Pancreas (tissue), 10 donors: ENCODE results near the gene OGFOD1. TPM values are rescaled to one million over a fixed set of nuclear protein-coding genes. Genes with fewer than 3 reads are reported as not detected.
A peak's percentile ranks its signal among the peaks of the same experiment; 100 is the strongest.

Experiments used
- ATAC-seq, 4 donors: fragments of 200-7000 bp; cut with Tn5 transposase; one replicate each; pipeline versions ENCODE4 v1.8.0 to v1.9.1; 2020; ENCODE audit warnings: mild to moderate bottlenecking in 4 of 4, moderate library complexity in 4 of 4
- DNase-seq, 6 donors: peaks; one replicate each; pipeline ENCODE4 v3.0.0-alpha.2; 2020
- FAIRE-seq: peaks from 2 replicates; lab custom pipeline; 2012; peaks lifted over from hg19 to GRCh38; lab: Jason Lieb, UNC
- H3K27ac ChIP-seq, 4 donors: fragments of 200-600 bp; sonication (generic); 1 replicate in 3 of 4; 2 replicates in 1 of 4; pipeline versions ENCODE4 v1.5.0 to v1.8.0; 2020
- H3K27me3 ChIP-seq, 4 donors: fragments of 200-600 bp; one replicate each; pipeline ENCODE4 v1.8.0; 2021
- H3K36me3 ChIP-seq, 3 donors: fragments of 200-600 bp; sonication (generic) in 1 of 3; one replicate each; pipeline versions ENCODE4 v1.5.0 to v1.8.0; 2020 to 2021
- H3K4me1 ChIP-seq, 3 donors: fragments of 200-600 bp; one replicate each; pipeline ENCODE4 v1.8.0; 2021
- H3K4me3 ChIP-seq, 4 donors: fragments of 200-600 bp; sonication (generic) in 2 of 4; one replicate each; pipeline versions ENCODE4 v1.5.0 to v1.8.0; 2020 to 2021
- H3K9me3 ChIP-seq, 4 donors: fragments of 200-600 bp; one replicate each; pipeline ENCODE4 v1.8.0; 2021
- CTCF ChIP-seq, 4 donors: fragments of 200-600 bp; sonication (generic) in 3 of 4; IDR thresholded peaks; one replicate each; pipeline versions ENCODE4 v1.5.0 to v1.8.0; 2021; ENCODE audit warnings: antibody characterized with exemption in 4 of 4
- WGBS, 2 donors: extraction: QIAGEN DNeasy Blood & Tissue Kit; methylation state at CpG; one replicate each; pipeline ENCODE4 v1.1.7; 2013; 5-methylcytosine and 5-hydroxymethylcytosine counted together
- intact Hi-C, 3 donors: fragments of 100-400 bp; cut with DNase I; formaldehyde crosslinking; loops; one replicate each; pipeline versions ENCODE4 v1.11.1 to v1.14.2; 2022
- polyA plus RNA-seq, 2 donors: library from polyadenylated mRNA; stranded (reverse); fragments of 200-250 nt; gene quantifications; one replicate each; pipeline ENCODE4 v1.2.3, GENCODE V29; 2013
- total RNA-seq, 6 donors: library from RNA; stranded (reverse); fragmentation: NEBNext Ultra II Directional in 4 of 6; extraction: Animal tissue kit (Norgen Biotek cat#: 25700) in 4 of 6; gene quantifications; one replicate each; pipeline versions ENCODE4 v1.2.1 to v1.2.4, GENCODE V29; 2021 to 2023
- donor health status: healthy with polysubstance abuse.
- donor health status: DM: no; HTN: no; CAD: no; lungs with moderate emphysema.
- donor health status: DM: no; HTN: no; CAD: no.
- donor health status: control.
- donor health status: control.
- donor health status: Bipolar disorder and iron deficiency.
- donor health status: DM: yes; HTN: yes; CAD: no.
- donor health status: DM: no; HTN: no; CAD: no.
- donor health status: DM: no; HTN: no; CAD: no.
- donor health status: DM: yes; HTN: yes; CAD: no.

Gene OGFOD1
- total and polyA plus RNA-seq, 8 donors, result 3.2 to 14.0 (median 8.7) TPM

- Histone ChIP-seq H3K27ac (no peak overlapping the region), H3K4me3 (no peak overlapping the region), H3K27me3 (no peaks in the 10 kb centered on the region), H3K4me1 (peaks cover 6 to 17% (median 14%) of the 10 kb centered on the region in 3 donors), H3K9me3 (no peaks in the 10 kb centered on the region), H3K36me3 (peaks cover 0 to 7% (median 6%) of the 10 kb centered on the region in 3 donors)
- 90 to 95% methylated on average over 5 of the region's 5 CpGs for WGBS, 2 donors
- DNase-seq (no peak), FAIRE-seq (no peak), ATAC-seq (no peak)
- TF ChIP-seq CTCF (IDR thresholded peaks at IDR 0.05), result no peak
- intact Hi-C loops, result no loop called here
Observed at GRCh38 chr16:56411123-56411522, 40.2 kb upstream of the OGFOD1 start.

GRCh38 chr16:56411624-56412023 lies 39.7 kb upstream of the OGFOD1 start:
- Histone ChIP-seq H3K36me3 (peaks cover 0 to 7% (median 6%) of the 10 kb centered on the region in 3 donors), H3K27me3 (no peaks in the 10 kb centered on the region), H3K9me3 (no peaks in the 10 kb centered on the region), H3K4me1 (peaks cover 6 to 17% (median 14%) of the 10 kb centered on the region in 3 donors), H3K4me3 (no peak overlapping the region), H3K27ac (no peak overlapping the region)
- FAIRE-seq, result no peak
- intact Hi-C loops, result no loop called here
- no peak for ATAC-seq
- DNase-seq, result no peak
- TF ChIP-seq CTCF (IDR thresholded peaks at IDR 0.05), result no peak
- 98 to 100% methylated on average over 2 of the region's 2 CpGs for WGBS, 2 donors

- WGBS, 2 donors, result 81 to 97% methylated on average over 5 of the region's 5 CpGs
- FAIRE-seq (no peak), ATAC-seq (no peak), DNase-seq (no peak)
- Histone ChIP-seq H3K9me3 (no peaks in the 10 kb centered on the region), H3K36me3 (peaks cover 0 to 7% (median 6%) of the 10 kb centered on the region in 3 donors), H3K27ac (no peak overlapping the region), H3K4me3 (no peak overlapping the region), H3K4me1 (peaks cover 6 to 17% (median 16%) of the 10 kb centered on the region in 3 donors), H3K27me3 (no peaks in the 10 kb centered on the region)
- no peak for TF ChIP-seq CTCF (IDR thresholded peaks at IDR 0.05)
- intact Hi-C loops, result no loop called here
Observed at GRCh38 chr16:56413381-56413780, 38.0 kb upstream of the OGFOD1 start.

- Histone ChIP-seq H3K36me3 (peaks cover 0 to 7% (median 6%) of the 10 kb centered on the region in 3 donors), H3K27me3 (no peaks in the 10 kb centered on the region), H3K9me3 (no peaks in the 10 kb centered on the region), H3K27ac (no peak overlapping the region), H3K4me1 (peaks cover 0 to 7% (median 6%) of the 10 kb centered on the region in 3 donors), H3K4me3 (no peak overlapping the region)
- no peak for TF ChIP-seq CTCF (IDR thresholded peaks at IDR 0.05)
- WGBS, 2 donors, result 70 to 82% methylated on average over 5 of the region's 5 CpGs
- FAIRE-seq (no peak), DNase-seq (no peak), ATAC-seq (no peak)
- intact Hi-C loops, result no loop called here
Observed at GRCh38 chr16:56414366-56414765, 37.0 kb upstream of the OGFOD1 start.

GRCh38 chr16:56415875-56416274 lies 35.5 kb upstream of the OGFOD1 start:
- Histone ChIP-seq H3K27me3 (no peaks in the 10 kb centered on the region), H3K36me3 (peaks cover 0 to 7% (median 6%) of the 10 kb centered on the region in 3 donors), H3K9me3 (no peaks in the 10 kb centered on the region), H3K4me1 (peaks cover 10 to 19% (median 11%) of the 10 kb centered on the region in 3 donors), H3K4me3 (no peak overlapping the region), H3K27ac (no peak overlapping the region)
- intact Hi-C loops, result no loop called here
- no peak for TF ChIP-seq CTCF (IDR thresholded peaks at IDR 0.05)
- DNase-seq (no peak), FAIRE-seq (no peak), ATAC-seq (peak in 1 of 4 donors; percentile 34)
- 86 to 92% methylated on average over 4 of the region's 4 CpGs for WGBS, 2 donors
